ENCODE results near the gene SMIM3. TPM values are rescaled to one million over a fixed set of nuclear protein-coding genes. Genes with fewer than 3 reads are reported as not detected.

The SMIM3 gene
- total and polyA plus RNA-seq, 2 donors (not counting 1 experiment from before 2014, with no cell fraction given): 59.9 to 69.9 TPM

DNA sequence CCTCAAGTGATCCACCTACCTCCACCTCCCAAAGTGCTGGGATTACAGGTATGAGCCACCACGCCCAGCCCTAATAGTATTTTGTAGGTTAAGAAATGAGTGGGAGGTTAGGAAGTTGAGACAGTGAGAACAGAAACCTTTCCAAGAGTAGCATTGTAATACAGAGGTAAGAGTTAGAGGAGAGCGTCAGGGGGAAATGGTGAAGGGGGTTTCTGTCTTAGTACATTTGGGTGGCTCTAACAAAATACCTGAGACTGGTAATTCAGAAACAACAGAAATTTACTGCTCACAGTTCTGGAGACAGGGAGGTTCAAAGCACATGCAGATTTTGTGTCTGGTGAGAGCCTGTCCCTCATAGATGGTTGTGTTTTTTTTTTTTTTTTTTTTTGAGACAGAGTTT, 18.8 kb downstream of the SMIM3 start:
- Histone ChIP-seq H2AFZ (ENCODE audit: low read length) (no peak overlapping the region), H3K4me3 (replicated peaks in 1 of 4; ENCODE audit: control extremely low read depth in 1 of 4, insufficient read depth in 1 of 4, low read depth in 3 of 4, low read length in 4 of 4) (no peak overlapping the region), H3K4me2 (ENCODE audit: extremely low read depth, insufficient read depth, low read length) (no peak overlapping the region), H3K79me2 (ENCODE audit: control insufficient read depth, insufficient read depth, low read length) (peaks cover 39% of the 10 kb centered on the region), H3K4me1 (ENCODE audit: control insufficient read depth, extremely low read depth, insufficient read depth, low read length) (peaks cover 3% of the 10 kb centered on the region), H3K27ac (ENCODE audit: insufficient read depth, low read length) (no peak overlapping the region), H4K20me1 (ENCODE audit: control insufficient read depth, extremely low read depth, insufficient read depth, low read length) (no peaks in the 10 kb centered on the region), H3K9ac (ENCODE audit: insufficient read depth, low read length) (no peak overlapping the region), H3K27me3 (ENCODE audit: control insufficient read depth, insufficient read depth, low read length) (no peaks in the 10 kb centered on the region), H3K36me3 (ENCODE audit: control insufficient read depth, insufficient read depth, low read length) (peaks cover 12% of the 10 kb centered on the region), H3K9me3 (ENCODE audit: control insufficient read depth, insufficient read depth, low read depth, low read length) (no peaks in the 10 kb centered on the region)
- TF ChIP-seq, protein P1, sequence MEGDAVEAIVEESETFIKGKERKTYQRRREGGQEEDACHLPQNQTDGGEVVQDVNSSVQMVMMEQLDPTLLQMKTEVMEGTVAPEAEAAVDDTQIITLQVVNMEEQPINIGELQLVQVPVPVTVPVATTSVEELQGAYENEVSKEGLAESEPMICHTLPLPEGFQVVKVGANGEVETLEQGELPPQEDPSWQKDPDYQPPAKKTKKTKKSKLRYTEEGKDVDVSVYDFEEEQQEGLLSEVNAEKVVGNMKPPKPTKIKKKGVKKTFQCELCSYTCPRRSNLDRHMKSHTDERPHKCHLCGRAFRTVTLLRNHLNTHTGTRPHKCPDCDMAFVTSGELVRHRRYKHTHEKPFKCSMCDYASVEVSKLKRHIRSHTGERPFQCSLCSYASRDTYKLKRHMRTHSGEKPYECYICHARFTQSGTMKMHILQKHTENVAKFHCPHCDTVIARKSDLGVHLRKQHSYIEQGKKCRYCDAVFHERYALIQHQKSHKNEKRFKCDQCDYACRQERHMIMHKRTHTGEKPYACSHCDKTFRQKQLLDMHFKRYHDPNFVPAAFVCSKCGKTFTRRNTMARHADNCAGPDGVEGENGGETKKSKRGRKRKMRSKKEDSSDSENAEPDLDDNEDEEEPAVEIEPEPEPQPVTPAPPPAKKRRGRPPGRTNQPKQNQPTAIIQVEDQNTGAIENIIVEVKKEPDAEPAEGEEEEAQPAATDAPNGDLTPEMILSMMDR (conservative IDR thresholded peaks at IDR 0.05 in 1 of 2, IDR thresholded peaks at IDR 0.05 in 1 of 2; ENCODE audit: low read depth in 1 of 2, low read length in 2 of 2): no peak
- TF ChIP-seq EZH2 (IDR thresholded peaks at IDR 0.05; ENCODE audit: low read length, missing control alignments): no peak
- no peak for DNase-seq (ENCODE audit: low read depth in 2 of 2)

DNA sequence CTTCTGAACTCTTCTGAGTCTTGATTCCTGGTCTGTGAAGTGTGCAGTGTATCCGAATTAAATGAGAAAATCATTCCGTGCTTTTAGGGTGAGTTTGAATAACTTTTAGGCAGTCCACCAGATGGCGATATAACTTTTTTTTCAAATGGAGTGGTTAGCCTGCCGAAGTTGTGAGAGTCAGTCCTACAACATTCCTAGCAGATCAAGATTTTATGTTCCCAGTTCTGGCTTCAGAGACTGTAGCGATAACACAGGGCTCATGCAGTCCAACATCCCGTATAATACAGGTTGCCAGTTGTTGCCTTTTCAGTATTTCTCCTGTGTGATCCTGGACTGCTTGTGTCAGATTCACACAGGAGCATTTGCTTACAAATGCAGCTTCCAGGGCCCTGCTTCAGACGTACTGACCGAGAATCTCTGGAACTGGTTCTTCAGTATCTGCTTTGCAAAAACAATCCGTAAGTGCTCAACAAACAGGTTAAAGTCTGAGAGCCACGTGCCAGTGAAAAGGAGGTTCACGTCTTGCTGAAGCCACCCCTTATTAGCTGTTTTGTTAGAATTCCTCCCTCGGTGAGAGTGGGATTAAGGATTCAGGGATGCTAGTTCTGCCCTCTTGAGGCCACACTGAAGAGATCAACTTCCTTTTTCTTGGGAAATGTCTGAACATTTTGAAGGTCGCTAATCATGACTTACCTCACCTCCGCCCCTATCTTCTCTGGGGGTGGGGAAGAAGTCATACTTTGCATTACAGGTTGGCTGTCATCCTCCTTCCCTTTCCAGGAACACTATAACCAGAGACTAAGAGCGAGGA, 22.8 kb downstream of the SMIM3 start:
- peak overlapping the region; percentile 86 for H3K4me2 ChIP-seq (ENCODE audit: extremely low read depth, insufficient read depth, low read length)
- H3K4me3 ChIP-seq (replicated peaks in 1 of 4; ENCODE audit: control extremely low read depth in 1 of 4, insufficient read depth in 1 of 4, low read depth in 3 of 4, low read length in 4 of 4): peak overlapping the region in 3 of 4 experiments; percentile 19 to 57 (median 46)
- H3K27ac ChIP-seq (ENCODE audit: insufficient read depth, low read length): peak overlapping the region; percentile 62
- peaks cover 3% of the 10 kb centered on the region for H3K4me1 ChIP-seq (ENCODE audit: control insufficient read depth, extremely low read depth, insufficient read depth, low read length)
- DNase-seq (ENCODE audit: low read depth in 2 of 2): peak; percentile 53 to 85
- H4K20me1 ChIP-seq (ENCODE audit: control insufficient read depth, extremely low read depth, insufficient read depth, low read length): no peaks in the 10 kb centered on the region
- peak overlapping the region; percentile 91 for H2AFZ ChIP-seq (ENCODE audit: low read length)
- H3K27me3 ChIP-seq (ENCODE audit: control insufficient read depth, insufficient read depth, low read length): no peaks in the 10 kb centered on the region
- H3K9ac ChIP-seq (ENCODE audit: insufficient read depth, low read length): no peak overlapping the region
- H3K9me3 ChIP-seq (ENCODE audit: control insufficient read depth, insufficient read depth, low read depth, low read length): no peaks in the 10 kb centered on the region
- H3K36me3 ChIP-seq (ENCODE audit: control insufficient read depth, insufficient read depth, low read length): peaks cover 2% of the 10 kb centered on the region
- peaks cover 2% of the 10 kb centered on the region for H3K79me2 ChIP-seq (ENCODE audit: control insufficient read depth, insufficient read depth, low read length)
- no peak for TF ChIP-seq EZH2 (IDR thresholded peaks at IDR 0.05; ENCODE audit: low read length, missing control alignments)
- TF ChIP-seq, protein P1 (conservative IDR thresholded peaks at IDR 0.05 in 1 of 2, IDR thresholded peaks at IDR 0.05 in 1 of 2; ENCODE audit: low read depth in 1 of 2, low read length in 2 of 2): peak; percentile 69 to 73

DNA sequence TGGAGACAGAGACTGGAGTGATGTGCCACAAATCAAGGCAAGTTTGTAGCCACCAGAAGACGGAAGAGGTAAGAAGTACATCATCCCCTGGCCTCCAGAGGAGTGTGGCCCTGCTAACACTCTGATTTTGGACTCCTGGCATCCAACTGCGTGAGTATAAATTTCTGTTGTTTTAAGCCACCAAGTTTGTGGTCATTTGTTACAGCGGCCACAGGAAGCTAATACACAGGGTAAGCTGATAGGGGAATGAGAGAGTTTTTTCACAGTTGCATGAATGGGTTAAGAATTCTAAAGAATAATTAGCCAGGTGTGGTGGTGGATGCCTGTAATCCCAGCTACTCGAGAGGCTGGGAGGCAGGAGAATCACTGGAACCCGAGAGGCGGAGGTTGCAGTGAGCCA, 25.8 kb downstream of the SMIM3 start:
- no peak overlapping the region for H3K9ac ChIP-seq (ENCODE audit: insufficient read depth, low read length)
- TF ChIP-seq EZH2 (IDR thresholded peaks at IDR 0.05; ENCODE audit: low read length, missing control alignments): no peak
- TF ChIP-seq, protein P1 (conservative IDR thresholded peaks at IDR 0.05 in 1 of 2, IDR thresholded peaks at IDR 0.05 in 1 of 2; ENCODE audit: low read depth in 1 of 2, low read length in 2 of 2): no peak
- no peak overlapping the region for H3K27ac ChIP-seq (ENCODE audit: insufficient read depth, low read length)

More for the DNA sequence above, 25.8 kb downstream of the SMIM3 start:
- Histone ChIP-seq H3K4me1 (ENCODE audit: control insufficient read depth, extremely low read depth, insufficient read depth, low read length) (peaks cover 3% of the 10 kb centered on the region), H3K9me3 (ENCODE audit: control insufficient read depth, insufficient read depth, low read depth, low read length) (no peaks in the 10 kb centered on the region), H3K27me3 (ENCODE audit: control insufficient read depth, insufficient read depth, low read length) (no peaks in the 10 kb centered on the region), H3K4me2 (ENCODE audit: extremely low read depth, insufficient read depth, low read length) (no peak overlapping the region), H3K4me3 (replicated peaks in 1 of 4; ENCODE audit: control extremely low read depth in 1 of 4, insufficient read depth in 1 of 4, low read depth in 3 of 4, low read length in 4 of 4) (no peak overlapping the region), H3K79me2 (ENCODE audit: control insufficient read depth, insufficient read depth, low read length) (no peaks in the 10 kb centered on the region), H4K20me1 (ENCODE audit: control insufficient read depth, extremely low read depth, insufficient read depth, low read length) (no peaks in the 10 kb centered on the region), H2AFZ (ENCODE audit: low read length) (no peak overlapping the region), H3K36me3 (ENCODE audit: control insufficient read depth, insufficient read depth, low read length) (no peaks in the 10 kb centered on the region)
- no peak for DNase-seq (ENCODE audit: low read depth in 2 of 2)

Measured in fibroblast of lung (primary cell).